MM.1S (cell line): ENCODE results near the gene SOST.

ENCODE experiments used
- DNase-seq: peaks from one replicate; pipeline ENCODE4 v3.0.0-alpha.2; 2015
- H2AFZ ChIP-seq: fragments of 300-600 bp; sonication (generic); 2 replicates; pipeline ENCODE4 v1.6.0; 2016; ENCODE audit warnings: antibody characterized with exemption, low read length
- H3F3A ChIP-seq: fragments of 300-600 bp; sonication (generic); 2 replicates; pipeline ENCODE4 v1.6.1; 2016; ENCODE audit warnings: mild to moderate bottlenecking, antibody characterized with exemption, low read length, moderate library complexity, mixed read lengths; ENCODE audit not compliant: insufficient read depth
- H3K27ac ChIP-seq: fragments of 300-600 bp; sonication (generic); 2 replicates; pipeline ENCODE4 v1.5.1; 2016; ENCODE audit warnings: mild to moderate bottlenecking, low read length
- H3K27me3 ChIP-seq: fragments of 300-600 bp; sonication (generic); replicated peaks from 2 replicates; pipeline ENCODE4 v1.6.0; 2016; ENCODE audit warnings: low read length; ENCODE audit not compliant: insufficient read depth
- H3K36me3 ChIP-seq: fragments of 300-600 bp; sonication (generic); replicated peaks from 2 replicates; pipeline ENCODE4 v1.6.1; 2016; ENCODE audit warnings: mild to moderate bottlenecking, low read length, mixed read lengths; ENCODE audit not compliant: insufficient read depth
- H3K4me1 ChIP-seq: fragments of 300-600 bp; sonication (generic); 2 replicates; pipeline ENCODE4 v1.6.1; 2016; ENCODE audit warnings: low read length, mixed read lengths
- H3K4me2 ChIP-seq: fragments of 300-600 bp; sonication (generic); 2 replicates; pipeline ENCODE4 v1.6.0; 2016; ENCODE audit warnings: low read depth, low read length
- H3K4me3 ChIP-seq: fragments of 300-600 bp; sonication (generic); 2 replicates; pipeline ENCODE4 v1.5.1; 2016; ENCODE audit warnings: low read length, mixed read lengths
- H3K79me2 ChIP-seq: fragments of 300-600 bp; sonication (generic); 2 replicates; pipeline ENCODE4 v1.6.1; 2016; ENCODE audit warnings: mixed run types, low read length, mixed read lengths
- H3K9ac ChIP-seq: fragments of 300-600 bp; sonication (generic); 2 replicates; pipeline ENCODE4 v1.6.1; 2016; ENCODE audit warnings: low read length, mixed read lengths
- H3K9me2 ChIP-seq: fragments of 300-600 bp; sonication (generic); replicated peaks from 2 replicates; pipeline ENCODE4 v1.6.1; 2016; ENCODE audit warnings: mild to moderate bottlenecking, low read length, mixed read lengths; ENCODE audit not compliant: insufficient read depth
- H3K9me3 ChIP-seq: fragments of 300-600 bp; sonication (generic); replicated peaks from 2 replicates; pipeline ENCODE4 v1.6.1; 2016; ENCODE audit warnings: mild to moderate bottlenecking, low read length, mixed read lengths; ENCODE audit not compliant: insufficient read depth
- H4K20me1 ChIP-seq: fragments of 300-600 bp; sonication (generic); 2 replicates; pipeline ENCODE4 v1.6.1; 2016; ENCODE audit warnings: mild to moderate bottlenecking, low read length, moderate library complexity, mixed read lengths; ENCODE audit not compliant: insufficient read depth
- EZH2 ChIP-seq: fragments of 300-600 bp; sonication (generic); optimal IDR thresholded peaks from 2 replicates; pipeline ENCODE3; 2017; ENCODE audit warnings: low read depth, mild to moderate bottlenecking, antibody characterized with exemption, low read length, mixed read lengths
- EZH2phosphoT487 ChIP-seq: fragments of 300-600 bp; sonication (generic); IDR thresholded peaks from 2 replicates; pipeline ENCODE4 v1.6.1; 2018; ENCODE audit warnings: antibody characterized with exemption, low read length
- TF ChIP-seq, protein P1 (sequence below): fragments of 300-600 bp; sonication (generic); IDR thresholded peaks from 2 replicates; pipeline ENCODE4 v1.5.1; 2016; ENCODE audit warnings: antibody characterized with exemption, low read length, mixed read lengths

Gene SOST

DNA sequence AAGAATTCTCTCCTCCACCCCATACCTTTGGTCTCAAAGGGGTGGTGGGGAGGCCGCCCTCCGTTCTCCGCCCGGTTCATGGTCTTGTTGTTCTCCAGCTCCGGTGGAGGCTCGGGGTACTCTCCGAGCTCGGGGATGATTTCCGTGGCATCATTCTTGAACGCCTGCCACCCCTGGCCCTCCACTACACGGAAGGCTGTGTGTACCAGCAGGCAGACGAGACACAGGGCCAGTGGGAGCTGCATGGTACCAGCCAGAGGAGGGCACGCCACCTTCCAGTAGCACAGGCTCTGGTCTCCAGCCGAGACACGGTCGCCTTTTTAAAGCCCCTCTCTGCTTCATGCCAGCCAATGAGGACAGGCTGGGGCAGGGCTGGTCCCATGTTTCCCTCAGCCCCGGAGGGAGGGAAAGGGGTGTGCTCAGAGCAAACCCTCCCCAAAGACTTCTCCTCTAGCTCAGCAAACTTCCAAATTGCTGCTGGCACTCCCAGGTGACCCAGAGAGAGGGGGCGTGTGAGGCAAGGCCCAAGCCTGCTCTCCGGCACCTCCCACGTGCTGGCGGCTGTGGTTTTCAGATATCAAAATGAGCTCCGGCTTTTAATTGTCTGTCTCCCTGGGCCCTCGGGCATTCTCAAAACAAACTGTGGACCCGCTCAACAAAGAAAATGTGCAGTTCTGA is at the start of gene SOST:
Gene SOST (minus strand): TSS at position 295 of the 678 bp plus-strand sequence. CDS start 50 bp downstream, at position 245.
- Histone ChIP-seq H3K9me2 (no peaks in the 10 kb centered on the region), H2AFZ (no peak within 1 kb of the TSS), H3K4me1 (no peaks in the 10 kb centered on the region), H3K9ac (no peak within 1 kb of the TSS), H3K27me3 (peaks cover 70% of the 10 kb centered on the region), H3K9me3 (no peaks in the 10 kb centered on the region), H3F3A (no peaks in the 10 kb centered on the region), H3K4me3 (no peak within 1 kb of the TSS), H3K4me2 (no peak within 1 kb of the TSS), H3K27ac (no peak within 1 kb of the TSS), H3K79me2 (no peaks in the 10 kb centered on the region), H3K36me3 (no peaks in the 10 kb centered on the region), H4K20me1 (no peaks in the 10 kb centered on the region)
- TF ChIP-seq, protein P1, sequence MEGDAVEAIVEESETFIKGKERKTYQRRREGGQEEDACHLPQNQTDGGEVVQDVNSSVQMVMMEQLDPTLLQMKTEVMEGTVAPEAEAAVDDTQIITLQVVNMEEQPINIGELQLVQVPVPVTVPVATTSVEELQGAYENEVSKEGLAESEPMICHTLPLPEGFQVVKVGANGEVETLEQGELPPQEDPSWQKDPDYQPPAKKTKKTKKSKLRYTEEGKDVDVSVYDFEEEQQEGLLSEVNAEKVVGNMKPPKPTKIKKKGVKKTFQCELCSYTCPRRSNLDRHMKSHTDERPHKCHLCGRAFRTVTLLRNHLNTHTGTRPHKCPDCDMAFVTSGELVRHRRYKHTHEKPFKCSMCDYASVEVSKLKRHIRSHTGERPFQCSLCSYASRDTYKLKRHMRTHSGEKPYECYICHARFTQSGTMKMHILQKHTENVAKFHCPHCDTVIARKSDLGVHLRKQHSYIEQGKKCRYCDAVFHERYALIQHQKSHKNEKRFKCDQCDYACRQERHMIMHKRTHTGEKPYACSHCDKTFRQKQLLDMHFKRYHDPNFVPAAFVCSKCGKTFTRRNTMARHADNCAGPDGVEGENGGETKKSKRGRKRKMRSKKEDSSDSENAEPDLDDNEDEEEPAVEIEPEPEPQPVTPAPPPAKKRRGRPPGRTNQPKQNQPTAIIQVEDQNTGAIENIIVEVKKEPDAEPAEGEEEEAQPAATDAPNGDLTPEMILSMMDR: no peak
- TF ChIP-seq EZH2 (no peak), EZH2phosphoT487 (no peak)
- no peak for DNase-seq

DNA sequence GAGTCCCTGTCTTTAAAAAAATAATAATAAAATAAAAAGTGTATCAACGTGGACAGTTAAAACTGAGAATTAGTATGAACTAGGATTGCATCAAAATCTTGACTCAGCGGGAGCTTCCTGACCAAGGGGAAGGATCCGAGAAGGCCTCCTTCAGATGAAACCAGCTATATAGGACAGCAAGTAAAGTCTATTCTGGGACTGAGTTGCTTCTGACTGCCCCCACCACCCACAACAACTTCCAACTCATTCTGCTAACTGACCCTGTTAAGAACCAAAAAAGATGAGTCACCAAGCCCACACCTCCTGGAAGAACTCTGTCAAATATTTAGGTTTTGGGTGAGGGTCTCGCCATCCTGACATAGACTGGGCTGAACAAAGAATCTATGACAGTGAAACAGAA is 49.5 kb upstream of the SOST start:
- H3K4me3 ChIP-seq: no peak overlapping the region
- DNase-seq: no peak
- no peak overlapping the region for H3K4me2 ChIP-seq
- TF ChIP-seq EZH2phosphoT487: no peak
- no peak for TF ChIP-seq EZH2
- TF ChIP-seq, protein P1: no peak
- no peaks in the 10 kb centered on the region for H3K79me2 ChIP-seq
- H2AFZ ChIP-seq: no peak overlapping the region
- H3K9ac ChIP-seq: no peak overlapping the region
- H3F3A ChIP-seq: no peaks in the 10 kb centered on the region
- no peaks in the 10 kb centered on the region for H3K9me2 ChIP-seq
- no peaks in the 10 kb centered on the region for H3K36me3 ChIP-seq
- no peaks in the 10 kb centered on the region for H4K20me1 ChIP-seq
- no peak overlapping the region for H3K27ac ChIP-seq
- H3K9me3 ChIP-seq: no peaks in the 10 kb centered on the region
- H3K27me3 ChIP-seq: peaks cover 44% of the 10 kb centered on the region
- H3K4me1 ChIP-seq: no peaks in the 10 kb centered on the region

- no peaks in the 10 kb centered on the region for H3K9me2 ChIP-seq
- H3K27me3 ChIP-seq: peaks cover 42% of the 10 kb centered on the region
- H3K9me3 ChIP-seq: no peaks in the 10 kb centered on the region
- H3K36me3 ChIP-seq: no peaks in the 10 kb centered on the region
- DNase-seq: no peak
- no peak overlapping the region for H3K27ac ChIP-seq
- no peak overlapping the region for H3K9ac ChIP-seq
- H2AFZ ChIP-seq: no peak overlapping the region
- H3F3A ChIP-seq: no peaks in the 10 kb centered on the region
- H4K20me1 ChIP-seq: no peaks in the 10 kb centered on the region
- H3K79me2 ChIP-seq: no peaks in the 10 kb centered on the region
- H3K4me2 ChIP-seq: no peak overlapping the region
- no peak overlapping the region for H3K4me3 ChIP-seq
- no peaks in the 10 kb centered on the region for H3K4me1 ChIP-seq
- TF ChIP-seq EZH2phosphoT487: no peak
- TF ChIP-seq, protein P1: no peak
- TF ChIP-seq EZH2: no peak
These were observed 46.5 kb upstream of the SOST start for GRCh38 chr17:43805117-43805516.
